ENCODE results near the gene CRAMP1. TPM values are rescaled to one million over a fixed set of nuclear protein-coding genes. Genes with fewer than 3 reads are reported as not detected.
A peak's percentile ranks its signal among the peaks of the same experiment; 100 is the strongest.

Gene CRAMP1
- total and polyA plus RNA-seq, 2 of the 8 experiments (the other 6 are each of a cell fraction or from before 2014, with no cell fraction given): 19.2 to 23.2 TPM

DNA sequence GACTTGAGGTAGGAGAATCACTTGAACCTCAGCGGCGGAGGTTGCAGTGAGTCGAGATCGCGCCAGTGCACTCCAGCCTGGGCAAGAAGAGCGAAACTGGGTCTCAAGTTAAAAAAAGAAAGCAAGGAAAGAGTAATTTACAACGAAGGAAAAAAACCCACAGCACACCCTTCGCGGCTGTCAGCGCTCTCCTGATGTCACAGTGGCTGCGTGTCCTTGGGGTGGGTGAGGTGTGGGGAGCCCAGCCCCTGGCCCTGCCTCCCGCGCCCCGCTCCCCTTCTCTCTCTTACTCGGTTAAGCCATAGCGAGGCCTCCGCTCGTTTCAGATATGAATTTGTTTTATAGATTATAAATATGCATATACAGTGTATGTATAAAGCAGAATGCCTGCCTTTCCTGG lies 65.2 kb downstream of the CRAMP1 start:
- no peak overlapping the region for H2BK5ac ChIP-seq (ENCODE audit: low read depth, low read length)
- FAIRE-seq: no peak
- no peak overlapping the region for H2BK120ac ChIP-seq (replicated peaks; ENCODE audit: low read depth, low read length)
- H3K23ac ChIP-seq (ENCODE audit: insufficient read length): no peak overlapping the region
- peaks cover 7 to 26% of the 10 kb centered on the region in 2 experiments for H4K20me1 ChIP-seq (replicated peaks in 1 of 2; ENCODE audit: control insufficient read depth in 1 of 2, insufficient read depth in 2 of 2, low read length in 2 of 2)
- H3K9ac ChIP-seq (replicated peaks in 1 of 4; ENCODE audit: extremely low read depth in 1 of 4, low read depth in 3 of 4, low read length in 3 of 4): no peak overlapping the region
- peaks cover 34 to 41% of the 10 kb centered on the region in 2 experiments for H3K79me2 ChIP-seq (ENCODE audit: control insufficient read depth in 1 of 2, insufficient read depth in 2 of 2, low read length in 2 of 2)
- peaks cover 11% of the 10 kb centered on the region for H3K79me1 ChIP-seq (ENCODE audit: low read depth, low read length)
- no peak overlapping the region for H3K56ac ChIP-seq (replicated peaks; ENCODE audit: insufficient read length, low read depth, low read length)
- H4K91ac ChIP-seq (replicated peaks; ENCODE audit: insufficient read length, low read length): no peak overlapping the region
- H2BK12ac ChIP-seq (ENCODE audit: low read depth, low read length): no peak overlapping the region
- H3K4me1 ChIP-seq (replicated peaks in 1 of 4; ENCODE audit: control insufficient read depth in 3 of 4, insufficient read depth in 4 of 4, low read length in 3 of 4): peaks cover 0 to 10% (median 2%) of the 10 kb centered on the region in 4 experiments; a peak in 4 of 7 replicates
- no peaks in the 10 kb centered on the region for H3K27me3 ChIP-seq (replicated peaks in 1 of 4; ENCODE audit: control insufficient read depth in 3 of 4, extremely low read depth in 1 of 4, insufficient read depth in 3 of 4, low read length in 3 of 4)
- DNase-seq (ENCODE audit: low read depth in 1 of 2, low spot score in 2 of 2): no peak
- ChIA-PET CTCF (ENCODE audit: partially characterized antibody) (interaction anchor here (1.0 to 1.8 kb wide), 6 partner anchors 12 to 81 kb away, joined by 3 to 7 read pairs (median 4); no protein-coding TSS in a partner anchor), POLR2A (ENCODE audit: partially characterized antibody) (interaction anchor here (1.0 to 4.0 kb wide), 15 partner anchors 11 to 184 kb away, joined by 3 to 34 read pairs (median 5); partner anchors contain the start of genes EME2, FAHD1, MAPK8IP3 and MRPS34)
- H3K27ac ChIP-seq (ENCODE audit: low read depth, low read length): no peak overlapping the region
- no peak overlapping the region for H3K4ac ChIP-seq (replicated peaks; ENCODE audit: insufficient read length, low read depth, low read length)
- no peak overlapping the region for H3K14ac ChIP-seq (ENCODE audit: insufficient read length)
- no peak overlapping the region for H2BK20ac ChIP-seq (ENCODE audit: low read length)
- peaks cover 8% of the 10 kb centered on the region for H3K23me2 ChIP-seq (ENCODE audit: low read depth, low read length)
- no peak overlapping the region for H3K18ac ChIP-seq (ENCODE audit: extremely low read depth, low read length)
- no peak overlapping the region; the same call in 1 of the 2 replicates for H4K8ac ChIP-seq (ENCODE audit: extremely low read depth, insufficient read depth, low read length)
- H4K5ac ChIP-seq (ENCODE audit: insufficient read length, low read depth, low read length): no peak overlapping the region
- no peak overlapping the region for H2AK5ac ChIP-seq (ENCODE audit: low read depth, low read length)
- no peak overlapping the region for H2AFZ ChIP-seq (ENCODE audit: low read length)
- H3K4me2 ChIP-seq (ENCODE audit: insufficient read depth in 1 of 2, low read depth in 2 of 2, low read length in 2 of 2): peak overlapping the region; percentile 18 to 54
- no peaks in the 10 kb centered on the region for H3K9me3 ChIP-seq (ENCODE audit: insufficient read depth in 2 of 2, low read depth in 1 of 2, low read length in 1 of 2)
- peaks cover under 1 to 28% (median 16%) of the 10 kb centered on the region in 4 experiments; a peak in 6 of 8 replicates for H3K36me3 ChIP-seq (ENCODE audit: control insufficient read depth in 2 of 4, insufficient read depth in 4 of 4, low read length in 3 of 4)
- WGBS, 2 experiments (ENCODE audit: extremely low coverage in 1 of 2, insufficient coverage in 1 of 2, insufficient read length in 1 of 2, insufficient replicate concordance in 2 of 2, low coverage in 1 of 2, low lambda C conversion rate in 2 of 2, missing lambda C conversion rate in 1 of 2): 82% methylated on average over 18 of the region's 18 CpGs; no CpG with 5 or more reads in 1 of the 2 experiments
- H3K4me3 ChIP-seq (ENCODE audit: extremely low read depth in 1 of 4, insufficient read depth in 2 of 4, low read depth in 3 of 4, low read length in 4 of 4): peak overlapping the region in 1 of 4 experiments; percentile 99; a peak in 2 of 8 replicates
- H2BK15ac ChIP-seq (ENCODE audit: low read length): no peak overlapping the region
- TF ChIP-seq RAD21 (IDR thresholded peaks at IDR 0.05 in 1 of 2, conservative IDR thresholded peaks at IDR 0.05 in 1 of 2; ENCODE audit: low read depth in 2 of 2, low read length in 2 of 2) (no peak), SIX5 (IDR thresholded peaks at IDR 0.05; ENCODE audit: low read depth, low read length) (no peak), SUZ12 (IDR thresholded peaks at IDR 0.05; ENCODE audit: low read length) (no peak), NRF1 (IDR thresholded peaks at IDR 0.05; ENCODE audit: low read depth, low read length) (no peak), EGR1 (IDR thresholded peaks at IDR 0.05; ENCODE audit: borderline replicate concordance, low read depth, low read length) (no peak), FOSL1 (IDR thresholded peaks at IDR 0.05; ENCODE audit: insufficient read depth, low read depth, low read length) (no peak), CBX8 (IDR thresholded peaks at IDR 0.05; ENCODE audit: borderline replicate concordance, low read depth, low read length) (no peak), EZH2 (IDR thresholded peaks at IDR 0.05; ENCODE audit: low read depth, low read length, severe bottlenecking) (no peak), BACH1 (IDR thresholded peaks at IDR 0.05; ENCODE audit: low read length) (no peak), CREB1 (IDR thresholded peaks at IDR 0.05) (no peak), TCF12 (IDR thresholded peaks at IDR 0.05; ENCODE audit: low read depth, low read length) (no peak), GTF2F1 (IDR thresholded peaks at IDR 0.05; ENCODE audit: borderline replicate concordance, low read depth, low read length) (no peak), MAFK (IDR thresholded peaks at IDR 0.05; ENCODE audit: low read depth, low read length) (no peak), POLR2AphosphoS5 (IDR thresholded peaks at IDR 0.05; ENCODE audit: low read depth, low read length) (no peak)
